SH-SY5Y (cell line): ENCODE results near the gene DEPDC1B.

ENCODE experiments used
- GATA2 ChIP-seq: IDR thresholded peaks from 2 replicates; pipeline ENCODE4 v1.6.1; 2011; ENCODE audit warnings: mild to moderate bottlenecking, low read depth, low read length
- GATA3 ChIP-seq: IDR thresholded peaks from 2 replicates; pipeline ENCODE4 v1.6.1; 2011; ENCODE audit warnings: low read depth, mild to moderate bottlenecking, low read length, moderate library complexity

- TF ChIP-seq GATA3 (no peak), GATA2 (no peak)
Measured at GRCh38 chr5:60583616-60584015, 116.3 kb downstream of the DEPDC1B start.
